ENCODE results near the gene SLC6A19. TPM values are rescaled to one million over a fixed set of nuclear protein-coding genes. Genes with fewer than 3 reads are reported as not detected.

The SLC6A19 gene
- not detected in 2 replicates for total RNA-seq

DNA sequence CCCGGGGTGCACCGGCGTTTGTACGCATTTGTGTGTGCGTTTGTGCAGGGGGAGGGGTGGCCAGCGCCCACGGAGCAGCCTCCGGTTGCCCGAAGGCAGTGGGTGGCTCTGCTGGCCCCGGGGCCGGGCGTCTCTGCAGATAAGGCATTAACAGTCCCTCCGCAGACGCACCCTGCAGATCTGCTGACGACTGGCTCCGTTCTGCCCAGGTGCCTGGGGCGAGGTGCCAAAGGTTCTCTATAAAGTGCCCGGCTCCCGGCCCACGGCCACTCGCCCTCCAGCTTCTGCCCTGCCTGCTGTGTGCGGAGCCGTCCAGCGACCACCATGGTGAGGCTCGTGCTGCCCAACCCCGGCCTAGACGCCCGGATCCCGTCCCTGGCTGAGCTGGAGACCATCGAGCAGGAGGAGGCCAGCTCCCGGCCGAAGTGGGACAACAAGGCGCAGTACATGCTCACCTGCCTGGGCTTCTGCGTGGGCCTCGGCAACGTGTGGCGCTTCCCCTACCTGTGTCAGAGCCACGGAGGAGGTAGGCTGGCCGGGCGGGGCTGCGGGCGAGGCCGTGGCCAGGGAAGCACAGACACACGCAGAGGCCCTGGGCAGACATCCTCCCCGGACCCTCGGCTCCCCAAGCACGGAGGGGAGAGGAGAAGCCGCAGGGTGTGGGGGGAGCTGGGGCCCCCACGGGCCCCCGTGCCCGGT is at the start of gene SLC6A19:
TSS of gene SLC6A19 (plus strand) at position 269 of the 699 bp plus-strand sequence. CDS start at position 325, 56 bp downstream.

DNA sequence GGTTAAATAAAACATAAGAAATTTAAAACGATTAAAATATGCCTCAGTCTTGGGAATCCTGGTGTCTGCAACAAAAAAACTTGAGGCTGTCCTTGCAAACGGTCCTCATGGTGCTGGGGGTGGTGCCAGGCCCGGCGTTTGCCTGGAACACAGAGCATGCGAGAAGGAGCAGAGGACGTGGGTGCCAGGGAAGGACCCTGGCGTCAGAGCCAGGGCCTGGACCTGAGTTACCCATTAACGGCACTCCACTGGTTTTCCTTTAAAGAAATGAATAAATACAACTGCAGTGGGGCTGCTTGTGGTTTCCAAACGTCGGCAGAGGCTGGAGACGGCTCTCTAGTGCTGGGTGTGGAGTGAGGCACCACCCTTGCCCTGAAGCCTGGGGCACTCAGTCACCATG is 23.7 kb downstream of the SLC6A19 start, which contains the start of gene SLC6A18:
TSS of gene SLC6A18 (plus strand) at position 301 of the 400 bp plus-strand sequence. CDS start at position 398, 97 bp downstream.

Other genes starting within 250 kb of the SLC6A19 start
- gene NKD2, start 192.8 kb upstream of the SLC6A19 start, total RNA-seq, result 0.16 and 3.1 TPM in 2 replicates
- 24.0 and 68.3 TPM in 2 replicates for gene SLC12A7, start 89.5 kb upstream of the SLC6A19 start, total RNA-seq
- gene SLC6A18, start 23.8 kb downstream of the SLC6A19 start, total RNA-seq, result not detected in 2 replicates
- 0.06 TPM in 1 of 2 replicates, not detected in the other for gene TERT, start 93.5 kb downstream of the SLC6A19 start, total RNA-seq
- gene CLPTM1L, start 143.5 kb downstream of the SLC6A19 start, total RNA-seq, result 231 and 387 TPM in 2 replicates
- not detected in 2 replicates for gene SLC6A3, start 243.8 kb downstream of the SLC6A19 start, total RNA-seq